ENCODE data around the gene SORCS1.

The SORCS1 gene

GRCh38 chr10:106973716-106974115, 190.8 kb downstream of the SORCS1 start:
- Histone ChIP-seq H3K4me3 (ENCODE audit: low read depth, low read length) (no peak overlapping the region), H3K36me3 (ENCODE audit: control insufficient read depth in 2 of 2, insufficient read depth in 1 of 2, low read length in 2 of 2) (no peaks in the 10 kb centered on the region), H3K9me3 (ENCODE audit: control insufficient read depth, insufficient read depth, low read depth, low read length) (no peaks in the 10 kb centered on the region), H3K27ac (ENCODE audit: extremely low read depth, low read depth, low read length) (no peak overlapping the region), H3K4me1 (ENCODE audit: control insufficient read depth, insufficient read depth, low read length) (peaks cover 12% of the 10 kb centered on the region)
- TF ChIP-seq PRDM4 (tag by site-specific recombination; IDR thresholded peaks at IDR 0.05) (no peak), SETDB1 (IDR thresholded peaks at IDR 0.05; ENCODE audit: insufficient read length, low read length) (peak; percentile 21), ZEB2 (tag by site-specific recombination; IDR thresholded peaks at IDR 0.05) (no peak)
- ChIA-PET POLR2A (no interaction called here), CTCF (no interaction called here)

- no peak overlapping the region for H3K27ac ChIP-seq (ENCODE audit: extremely low read depth, low read depth, low read length)
- POLR2A ChIA-PET = no interaction called here
- H3K4me1 ChIP-seq (ENCODE audit: control insufficient read depth, insufficient read depth, low read length) = peaks cover 13% of the 10 kb centered on the region
- H3K4me3 ChIP-seq (ENCODE audit: low read depth, low read length) = no peak overlapping the region
- TF ChIP-seq ZNF677 (tag by site-specific recombination; IDR thresholded peaks at IDR 0.05) (no peak), ZNF391 (tag by site-specific recombination; IDR thresholded peaks at IDR 0.05; ENCODE audit: borderline replicate concordance, low read depth) (no peak), ZNF223 (tag by site-specific recombination; IDR thresholded peaks at IDR 0.05) (no peak), ZNF248 (tag by site-specific recombination; IDR thresholded peaks at IDR 0.05) (no peak), ELK4 (IDR thresholded peaks at IDR 0.05; ENCODE audit: borderline replicate concordance, low read depth, low read length) (no peak), TRIM28 (IDR thresholded peaks at IDR 0.05; ENCODE audit: borderline replicate concordance, low read length) (no peak), ZNF776 (tag by site-specific recombination; IDR thresholded peaks at IDR 0.05; ENCODE audit: borderline replicate concordance) (no peak), KLF9 (tag by site-specific recombination; IDR thresholded peaks at IDR 0.05; ENCODE audit: low read depth) (no peak), ZSCAN5A (tag by site-specific recombination; IDR thresholded peaks at IDR 0.05) (no peak), KLF8 (tag by site-specific recombination; IDR thresholded peaks at IDR 0.05) (no peak), ZNF404 (tag by site-specific recombination; IDR thresholded peaks at IDR 0.05) (no peak)
- no peaks in the 10 kb centered on the region for H3K36me3 ChIP-seq (ENCODE audit: control insufficient read depth in 2 of 2, insufficient read depth in 1 of 2, low read length in 2 of 2)
- CTCF ChIA-PET = no interaction called here
- no peaks in the 10 kb centered on the region for H3K9me3 ChIP-seq (ENCODE audit: control insufficient read depth, insufficient read depth, low read depth, low read length)
Measured at GRCh38 chr10:106973288-106973687, 191.2 kb downstream of the SORCS1 start.

GRCh38 chr10:106972381-106972780, 192.1 kb downstream of the SORCS1 start:
- H3K36me3 ChIP-seq (ENCODE audit: control insufficient read depth in 2 of 2, insufficient read depth in 1 of 2, low read length in 2 of 2) = no peaks in the 10 kb centered on the region
- no peak overlapping the region for H3K4me3 ChIP-seq (ENCODE audit: low read depth, low read length)
- ChIA-PET POLR2A (interaction anchor here (0.7 kb wide), 1 partner anchor 314 kb away, joined by 4 read pairs; no protein-coding TSS in a partner anchor), CTCF (interaction anchor here (0.6 to 0.9 kb wide), 3 partner anchors 52 to 261 kb away, joined by 3 read pairs; no protein-coding TSS in a partner anchor)
- no peak overlapping the region for H3K27ac ChIP-seq (ENCODE audit: extremely low read depth, low read depth, low read length)
- H3K9me3 ChIP-seq (ENCODE audit: control insufficient read depth, insufficient read depth, low read depth, low read length) = no peaks in the 10 kb centered on the region
- H3K4me1 ChIP-seq (ENCODE audit: control insufficient read depth, insufficient read depth, low read length) = peaks cover 14% of the 10 kb centered on the region
- no peak for TF ChIP-seq MZF1 (tag by site-specific recombination; IDR thresholded peaks at IDR 0.05; ENCODE audit: borderline replicate concordance)
- no peak for TF ChIP-seq AEBP2 (tag by site-specific recombination; IDR thresholded peaks at IDR 0.05; ENCODE audit: borderline replicate concordance)
- no peak for TF ChIP-seq ZNF292 (tag by site-specific recombination; IDR thresholded peaks at IDR 0.05; ENCODE audit: borderline replicate concordance, low read depth)

Data from HEK293 (cell line).